H1 (cell line): Measurements from ENCODE around the gene HMCN1. TPM values are rescaled to one million over a fixed set of nuclear protein-coding genes. Genes with fewer than 3 reads are reported as not detected.

ENCODE experiments used
- CTCF ChIA-PET: fragments of 300-600 bp; sonication (Branson Sonifier 250); formaldehyde crosslinking; loops from one replicate; lab custom pipeline; 2021; ENCODE audit not compliant: partially characterized antibody; lab: Charles Lee
- POLR2A ChIA-PET: fragments of 300-600 bp; sonication (Branson Sonifier 250); formaldehyde crosslinking; loops from one replicate; lab custom pipeline; 2021; ENCODE audit warnings: inconsistent platforms; ENCODE audit not compliant: partially characterized antibody; lab: Charles Lee
- DNase-seq, 2 experiments: peaks; one replicate each; pipeline versions ENCODE4 v3.0.0 to v3.0.0-alpha.2; 2010 to 2022; ENCODE audit warnings: low spot score in 2 of 2, low read depth in 1 of 2, mixed read lengths in 1 of 2
- FAIRE-seq: peaks from 2 replicates; lab custom pipeline; 2011; peaks lifted over from hg19 to GRCh38; lab: Jason Lieb, UNC
- H2AFZ ChIP-seq: 2 replicates; pipeline ENCODE4 v1.8.1; 2012; ENCODE audit warnings: low read length, inconsistent platforms
- H2AK5ac ChIP-seq: 2 replicates; pipeline ENCODE4 v1.6.1; 2013; ENCODE audit warnings: low read depth, low read length
- H2BK120ac ChIP-seq: replicated peaks from 2 replicates; pipeline ENCODE3; 2013; ENCODE audit warnings: low read depth, low read length, inconsistent platforms
- H2BK12ac ChIP-seq: 2 replicates; pipeline ENCODE4 v1.6.1; 2013; ENCODE audit warnings: low read depth, low read length
- H2BK15ac ChIP-seq: 2 replicates; pipeline ENCODE4 v1.6.1; 2013; ENCODE audit warnings: low read length
- H2BK20ac ChIP-seq: 2 replicates; pipeline ENCODE4 v1.6.1; 2013; ENCODE audit warnings: low read length
- H2BK5ac ChIP-seq: 2 replicates; pipeline ENCODE4 v1.6.1; 2013; ENCODE audit warnings: low read depth, low read length
- H3K14ac ChIP-seq: 2 replicates; pipeline ENCODE4 v1.6.1; 2013; ENCODE audit warnings: inconsistent platforms; ENCODE audit not compliant: insufficient read length
- H3K18ac ChIP-seq: 2 replicates; pipeline ENCODE4 v1.6.1; 2013; ENCODE audit warnings: low read length; ENCODE audit errors: extremely low read depth
- H3K23ac ChIP-seq: 2 replicates; pipeline ENCODE4 v1.6.1; 2013; ENCODE audit warnings: inconsistent platforms; ENCODE audit not compliant: insufficient read length
- H3K23me2 ChIP-seq: 2 replicates; pipeline ENCODE4 v1.6.1; 2013; ENCODE audit warnings: low read depth, low read length
- H3K27ac ChIP-seq: 2 replicates; pipeline ENCODE4 v1.6.1; 2011; ENCODE audit warnings: low read depth, low read length, inconsistent platforms
- H3K27me3 ChIP-seq, 4 experiments: replicated peaks in 1 of 4; 1 replicate in 1 of 4; 2 replicates in 3 of 4; pipeline versions ENCODE4 v1.6.1 to v1.8.1; 2011 to 2013; ENCODE audit warnings: low read length in 3 of 4, mild to moderate bottlenecking in 3 of 4, inconsistent platforms in 2 of 4, mixed read lengths in 2 of 4, moderate library complexity in 1 of 4; ENCODE audit not compliant: control insufficient read depth in 3 of 4, insufficient read depth in 3 of 4; ENCODE audit errors: extremely low read depth in 1 of 4
- H3K36me3 ChIP-seq, 4 experiments: 2 replicates each; pipeline versions ENCODE4 v1.6.1 to v1.8.1; 2011 to 2013; ENCODE audit warnings: mild to moderate bottlenecking in 4 of 4, low read length in 3 of 4, moderate library complexity in 2 of 4, control low read depth in 1 of 4, inconsistent platforms in 1 of 4; ENCODE audit not compliant: insufficient read depth in 4 of 4, control insufficient read depth in 2 of 4
- H3K4ac ChIP-seq: replicated peaks from 2 replicates; pipeline ENCODE3; 2013; ENCODE audit warnings: low read length, low read depth, mixed read lengths, inconsistent platforms; ENCODE audit not compliant: insufficient read length
- H3K4me1 ChIP-seq, 4 experiments: replicated peaks in 1 of 4; 1 replicate in 1 of 4; 2 replicates in 3 of 4; pipeline versions ENCODE4 v1.6.1 to v1.8.1; 2011 to 2013; ENCODE audit warnings: low read length in 3 of 4, inconsistent platforms in 2 of 4, mixed read lengths in 1 of 4; ENCODE audit not compliant: insufficient read depth in 4 of 4, control insufficient read depth in 3 of 4
- H3K4me2 ChIP-seq, 2 experiments: 2 replicates each; pipeline versions ENCODE4 v1.6.1 to v1.8.1; 2011 to 2013; ENCODE audit warnings: low read depth in 2 of 2, low read length in 2 of 2, control low read depth in 1 of 2, inconsistent platforms in 1 of 2, mild to moderate bottlenecking in 1 of 2; ENCODE audit not compliant: insufficient read depth in 1 of 2
- H3K4me3 ChIP-seq, 4 experiments: fragments of 200-600, 300-600 bp in 1 of 4; sonication (generic), shearing (Covaris generic), sonication (Bioruptor Twin) in 1 of 4; 2 replicates each; pipeline versions ENCODE4 v1.5.1 to v1.8.1; 2011 to 2016; ENCODE audit warnings: low read length in 4 of 4, low read depth in 3 of 4, control low read depth in 2 of 4, inconsistent platforms in 2 of 4, mild to moderate bottlenecking in 2 of 4, mixed read lengths in 1 of 4, moderate library complexity in 1 of 4; ENCODE audit not compliant: insufficient read depth in 2 of 4; ENCODE audit errors: extremely low read depth in 1 of 4
- H3K56ac ChIP-seq: replicated peaks from 2 replicates; pipeline ENCODE3; 2013; ENCODE audit warnings: low read depth, mild to moderate bottlenecking, mixed read lengths, low read length, inconsistent platforms; ENCODE audit not compliant: insufficient read length
- H3K79me1 ChIP-seq: 2 replicates; pipeline ENCODE4 v1.6.1; 2013; ENCODE audit warnings: low read depth, low read length, control low read depth
- H3K79me2 ChIP-seq, 2 experiments: 2 replicates each; pipeline versions ENCODE4 v1.6.1 to v1.8.1; 2012 to 2013; ENCODE audit warnings: low read length in 2 of 2, mild to moderate bottlenecking in 2 of 2, inconsistent platforms in 1 of 2; ENCODE audit not compliant: insufficient read depth in 2 of 2, control insufficient read depth in 1 of 2
- H3K9ac ChIP-seq, 4 experiments: replicated peaks in 1 of 4; 1 replicate in 1 of 4; 2 replicates in 3 of 4; pipeline versions ENCODE4 v1.6.1 to v1.8.1; 2011 to 2013; ENCODE audit warnings: low read depth in 3 of 4, low read length in 3 of 4, control low read depth in 2 of 4, mild to moderate bottlenecking in 2 of 4, moderate library complexity in 2 of 4, inconsistent platforms in 1 of 4; ENCODE audit errors: extremely low read depth in 1 of 4
- H3K9me3 ChIP-seq, 2 experiments: 2 replicates each; pipeline versions ENCODE4 v1.6.1 to v1.8.1; 2012 to 2013; ENCODE audit warnings: mild to moderate bottlenecking in 2 of 2, moderate library complexity in 2 of 2, control low read depth in 1 of 2, inconsistent platforms in 1 of 2, low read depth in 1 of 2, low read length in 1 of 2, mixed read lengths in 1 of 2; ENCODE audit not compliant: insufficient read depth in 2 of 2
- H4K20me1 ChIP-seq, 2 experiments: replicated peaks in 1 of 2; 2 replicates each; pipeline versions ENCODE3 to v1.8.1; 2011 to 2013; ENCODE audit warnings: inconsistent platforms in 2 of 2, low read length in 2 of 2, mild to moderate bottlenecking in 1 of 2; ENCODE audit not compliant: insufficient read depth in 2 of 2, control insufficient read depth in 1 of 2
- H4K5ac ChIP-seq: 2 replicates; pipeline ENCODE4 v1.6.1; 2013; ENCODE audit warnings: low read length, low read depth, mixed read lengths, inconsistent platforms; ENCODE audit not compliant: insufficient read length
- H4K8ac ChIP-seq: 2 replicates; pipeline ENCODE4 v1.8.0; 2013; ENCODE audit warnings: mild to moderate bottlenecking, moderate library complexity, low read length, inconsistent platforms; ENCODE audit not compliant: insufficient read depth; ENCODE audit errors: extremely low read depth
- H4K91ac ChIP-seq: replicated peaks from 2 replicates; pipeline ENCODE3; 2013; ENCODE audit warnings: low read length, mixed read lengths, inconsistent platforms; ENCODE audit not compliant: insufficient read length
- CBX8 ChIP-seq: fragments of 300-800, 300-1000 bp; sonication (generic); IDR thresholded peaks from 2 replicates; pipeline ENCODE4 v1.7.1; 2016; ENCODE audit warnings: low read depth, low read length, borderline replicate concordance
- CEBPB ChIP-seq: IDR thresholded peaks from 2 replicates; pipeline ENCODE4 v1.6.1; 2012; ENCODE audit warnings: low read depth, low read length
- EZH2 ChIP-seq: fragments of 200-600 bp; sonication (generic); IDR thresholded peaks from 2 replicates; pipeline ENCODE4 v1.7.1; 2012; ENCODE audit warnings: low read depth, mild to moderate bottlenecking, moderate library complexity, low read length, inconsistent platforms; ENCODE audit not compliant: severe bottlenecking
- GABPA ChIP-seq: IDR thresholded peaks from 2 replicates; pipeline ENCODE4 v1.6.1; 2011; ENCODE audit warnings: mild to moderate bottlenecking, low read length, moderate library complexity, borderline replicate concordance; ENCODE audit not compliant: insufficient read depth
- JUND ChIP-seq: IDR thresholded peaks from 2 replicates; pipeline ENCODE4 v1.6.1; 2011; ENCODE audit warnings: mild to moderate bottlenecking, improper control_type of control experiment, low read length
- KDM1A ChIP-seq: fragments of 200-600, 300-600 bp; sonication (generic); IDR thresholded peaks from 2 replicates; pipeline ENCODE4 v1.7.1; 2016; ENCODE audit warnings: mild to moderate bottlenecking, low read length, borderline replicate concordance
- KDM4A ChIP-seq: IDR thresholded peaks from one replicate; pipeline ENCODE4 v1.7.1; 2012; ENCODE audit warnings: low read depth, mild to moderate bottlenecking, moderate library complexity, low read length, inconsistent platforms; ENCODE audit not compliant: severe bottlenecking
- RFX5 ChIP-seq: IDR thresholded peaks from 2 replicates; pipeline ENCODE4 v1.6.1; 2011; ENCODE audit warnings: low read depth, low read length, improper control_type of control experiment, borderline replicate concordance
- SAP30 ChIP-seq: fragments of 300-600 bp; sonication (generic); IDR thresholded peaks from 2 replicates; pipeline ENCODE4 v1.7.1; 2012; ENCODE audit warnings: low read length, moderate library complexity, mild to moderate bottlenecking, inconsistent platforms; ENCODE audit not compliant: insufficient read depth, insufficient replicate concordance
- SIRT6 ChIP-seq: IDR thresholded peaks from one replicate; pipeline ENCODE4 v1.7.1; 2012; ENCODE audit warnings: low read length, inconsistent platforms
- SRF ChIP-seq: IDR thresholded peaks from 2 replicates; pipeline ENCODE4 v1.6.1; 2011; ENCODE audit warnings: mild to moderate bottlenecking, low read depth, low read length, moderate library complexity
- TAF1 ChIP-seq: IDR thresholded peaks from 2 replicates; pipeline ENCODE4 v1.6.1; 2011; ENCODE audit warnings: mild to moderate bottlenecking, low read depth, low read length
- WGBS, 2 experiments: shearing (Covaris generic) in 1 of 2; methylation state at CpG; one replicate each; pipeline versions ENCODE4 v1.1.6 to v1.1.7; 2013 to 2015; ENCODE audit warnings: low lambda C conversion rate in 2 of 2, mixed read lengths in 2 of 2, inconsistent platforms in 1 of 2, low coverage in 1 of 2, missing lambda C conversion rate in 1 of 2; ENCODE audit not compliant: insufficient replicate concordance in 2 of 2, insufficient coverage in 1 of 2, insufficient read length in 1 of 2; ENCODE audit errors: extremely low coverage in 1 of 2, missing lambda C conversion rate in 1 of 2; 5-methylcytosine and 5-hydroxymethylcytosine counted together
- polyA plus RNA-seq, 7 experiments: library from polyadenylated mRNA; depleted of rRNA in 3 of 7; stranded (reverse) in 5 of 7; unstranded in 2 of 7; fragments of >200 nt in 5 of 7; fragments of 200-250 nt in 2 of 7; gene quantifications; 1 replicate in 5 of 7; 2 replicates in 1 of 7; 4 replicates in 1 of 7; pipeline versions ENCODE4 v1.2.1 to v1.2.3, GENCODE V29; 2011 to 2013; ENCODE audit warnings: missing spikeins in 2 of 7, mixed read lengths in 2 of 7
- total RNA-seq: library from RNA; stranded (reverse); fragmentation: NEBNext Ultra II Directional; extraction: Animal tissue kit (Norgen Biotek cat#: 25700); gene quantifications from 2 replicates; pipeline ENCODE4 v1.2.1, GENCODE V29; 2021
- TF ChIP-seq, protein P1 (sequence below): IDR thresholded peaks from 2 replicates; pipeline ENCODE4 v1.6.1; 2012; ENCODE audit warnings: inconsistent platforms

HMCN1 gene
- total and polyA plus RNA-seq, 2 of the 8 experiments (the other 6 are each of a cell fraction or from before 2014, with no cell fraction given), result 13.8 to 14.6 TPM

DNA sequence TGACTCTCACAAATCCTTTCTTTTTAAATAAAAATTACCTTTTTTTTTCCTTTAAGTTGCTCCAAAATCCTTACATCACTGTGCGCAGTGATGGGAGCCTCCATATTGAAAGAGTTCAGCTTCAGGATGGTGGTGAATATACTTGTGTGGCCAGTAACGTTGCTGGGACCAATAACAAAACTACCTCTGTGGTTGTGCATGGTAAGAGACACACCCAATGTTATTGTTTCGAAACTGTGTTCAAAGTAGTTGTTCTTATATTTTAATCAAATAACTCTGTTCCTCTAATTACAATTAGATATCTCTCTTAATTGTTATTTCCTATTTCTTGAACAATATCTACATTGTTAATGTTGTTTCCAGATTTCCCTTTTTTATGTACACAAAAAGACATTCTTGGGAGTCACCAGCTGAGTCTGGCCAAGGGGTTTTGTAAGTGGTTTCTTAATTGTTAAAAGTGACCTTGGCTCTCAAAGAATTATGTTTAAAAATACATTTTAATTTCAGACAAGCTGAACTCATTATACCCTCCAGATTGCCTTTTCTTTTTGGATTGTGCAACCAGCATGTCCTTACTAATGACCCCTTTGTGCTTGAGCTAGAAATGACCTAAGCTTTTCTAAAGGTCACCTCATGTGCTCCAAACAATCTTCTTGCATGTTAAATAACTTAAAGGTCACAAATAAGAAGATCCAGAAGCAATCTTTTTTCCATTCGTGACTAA, 250.1 kb downstream of the HMCN1 start:
- Histone ChIP-seq H4K8ac (no peak overlapping the region), H3K27me3 (no peaks in the 10 kb centered on the region), H3K18ac (no peak overlapping the region), H2BK12ac (no peak overlapping the region), H3K27ac (no peak overlapping the region), H3K23me2 (no peaks in the 10 kb centered on the region), H2BK120ac (no peak overlapping the region), H3K4me2 (no peak overlapping the region), H3K9ac (no peak overlapping the region), H2AFZ (no peak overlapping the region), H3K23ac (no peak overlapping the region), H3K56ac (no peak overlapping the region), H3K79me2 (no peaks in the 10 kb centered on the region), H3K79me1 (no peaks in the 10 kb centered on the region), H2BK5ac (no peak overlapping the region), H2BK15ac (no peak overlapping the region), H2AK5ac (no peak overlapping the region), H4K5ac (no peak overlapping the region), H4K20me1 (no peaks in the 10 kb centered on the region), H3K4ac (no peak overlapping the region), H3K4me1 (no peaks in the 10 kb centered on the region), H3K14ac (no peak overlapping the region), H3K36me3 (no peaks in the 10 kb centered on the region), H2BK20ac (no peak overlapping the region), H4K91ac (no peak overlapping the region), H3K9me3 (no peaks in the 10 kb centered on the region), H3K4me3 (no peak overlapping the region)
- DNase-seq, result no peak
- ChIA-PET CTCF (interaction anchor here (0.7 kb wide), 1 partner anchor 844 kb away, joined by 4 read pairs; no protein-coding TSS in a partner anchor), POLR2A (no interaction called here)
- 84% methylated on average over 4 of the region's 4 CpGs; no CpG with 5 or more reads in 1 of the 2 experiments for WGBS, 2 experiments
- no peak for FAIRE-seq
- TF ChIP-seq GABPA (no peak), KDM1A (no peak), EZH2 (no peak), JUND (no peak), KDM4A (no peak), SAP30 (no peak), RFX5 (no peak), CBX8 (no peak), SRF (no peak), CEBPB (no peak), TAF1 (no peak), SIRT6 (no peak)
- TF ChIP-seq, protein P1, sequence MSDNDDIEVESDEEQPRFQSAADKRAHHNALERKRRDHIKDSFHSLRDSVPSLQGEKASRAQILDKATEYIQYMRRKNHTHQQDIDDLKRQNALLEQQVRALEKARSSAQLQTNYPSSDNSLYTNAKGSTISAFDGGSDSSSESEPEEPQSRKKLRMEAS, result no peak
